Astrocyte (in vitro differentiated cells and primary cell): ENCODE measurements around the gene SULF2. TPM values are rescaled to one million over a fixed set of nuclear protein-coding genes. Genes with fewer than 3 reads are reported as not detected.

Experiments
- DNase-seq: peaks from one replicate; pipeline ENCODE4 v3.0.0-alpha.2; 2010; ENCODE audit warnings: low read depth
- FAIRE-seq: peaks from 2 replicates; lab custom pipeline; 2011; peaks lifted over from hg19 to GRCh38; lab: Jason Lieb, UNC
- H2AFZ ChIP-seq: 2 replicates; pipeline ENCODE4 v1.6.0; 2012; ENCODE audit warnings: low read depth, low read length, inconsistent platforms
- H3K27ac ChIP-seq: 2 replicates; pipeline ENCODE4 v1.5.1; 2011; ENCODE audit warnings: low read depth, low read length, inconsistent platforms
- H3K27me3 ChIP-seq: 2 replicates; pipeline ENCODE4 v1.6.0; 2011; ENCODE audit warnings: low read length, inconsistent platforms; ENCODE audit not compliant: insufficient read depth
- H3K36me3 ChIP-seq: 2 replicates; pipeline ENCODE4 v1.5.1; 2011; ENCODE audit warnings: low read length, inconsistent platforms; ENCODE audit not compliant: insufficient read depth
- H3K4me1 ChIP-seq: 2 replicates; pipeline ENCODE4 v1.5.1; 2011; ENCODE audit warnings: low read length, inconsistent platforms; ENCODE audit not compliant: insufficient read depth
- H3K4me2 ChIP-seq: 2 replicates; pipeline ENCODE4 v1.6.0; 2012; ENCODE audit warnings: low read length, inconsistent platforms
- H3K4me3 ChIP-seq: 2 replicates; pipeline ENCODE4 v1.5.1; 2011; ENCODE audit warnings: low read depth, mild to moderate bottlenecking, low read length, inconsistent platforms; ENCODE audit not compliant: insufficient read depth
- H3K79me2 ChIP-seq: 2 replicates; pipeline ENCODE4 v1.6.0; 2012; ENCODE audit warnings: mild to moderate bottlenecking, low read length, inconsistent platforms; ENCODE audit not compliant: insufficient read depth
- H3K9ac ChIP-seq: 2 replicates; pipeline ENCODE4 v1.6.0; 2012; ENCODE audit warnings: mild to moderate bottlenecking, low read length, inconsistent platforms
- H3K9me3 ChIP-seq: 2 replicates; pipeline ENCODE4 v1.5.1; 2012; ENCODE audit warnings: low read depth, mild to moderate bottlenecking, low read length, inconsistent platforms; ENCODE audit not compliant: insufficient read depth
- H4K20me1 ChIP-seq: 2 replicates; pipeline ENCODE4 v1.6.0; 2012; ENCODE audit warnings: low read length, inconsistent platforms; ENCODE audit not compliant: insufficient read depth
- H3K27ac Mint-ChIP-seq: one replicate; pipeline ENCODE4 v1.8.0; 2021; ENCODE audit warnings: mild to moderate bottlenecking, mixed read lengths; ENCODE audit not compliant: unreplicated experiment
- H3K27me3 Mint-ChIP-seq: one replicate; pipeline ENCODE4 v1.8.0; 2021; ENCODE audit warnings: low read depth, mixed read lengths; ENCODE audit not compliant: unreplicated experiment
- H3K36me3 Mint-ChIP-seq: one replicate; pipeline ENCODE4 v1.8.0; 2021; ENCODE audit warnings: low read depth, mixed read lengths; ENCODE audit not compliant: unreplicated experiment
- H3K4me1 Mint-ChIP-seq: one replicate; pipeline ENCODE4 v1.8.0; 2021; ENCODE audit warnings: low read depth, mixed read lengths; ENCODE audit not compliant: unreplicated experiment
- H3K4me3 Mint-ChIP-seq: one replicate; pipeline ENCODE4 v1.8.0; 2021; ENCODE audit warnings: mild to moderate bottlenecking, moderate library complexity, mixed read lengths; ENCODE audit not compliant: unreplicated experiment
- H3K9me3 Mint-ChIP-seq: one replicate; pipeline ENCODE4 v1.8.0; 2021; ENCODE audit warnings: mild to moderate bottlenecking, mixed read lengths; ENCODE audit not compliant: unreplicated experiment
- EZH2 ChIP-seq: IDR thresholded peaks from 2 replicates; pipeline ENCODE4 v1.6.1; 2012; ENCODE audit warnings: mild to moderate bottlenecking, low read length, inconsistent platforms; ENCODE audit not compliant: insufficient read depth
- total RNA-seq: library from RNA; stranded (reverse); gene quantifications from 2 replicates; pipeline ENCODE4 v1.2.1, GENCODE V29; 2021
- TF ChIP-seq, protein P1 (sequence below): IDR thresholded peaks from 2 replicates; pipeline ENCODE4 v1.5.1; 2011; ENCODE audit warnings: low read depth, mild to moderate bottlenecking, inconsistent platforms, low read length, moderate library complexity; ENCODE audit not compliant: insufficient read depth

SULF2 gene
- total RNA-seq, 1 donor from 2014 or later: 139 TPM

DNA sequence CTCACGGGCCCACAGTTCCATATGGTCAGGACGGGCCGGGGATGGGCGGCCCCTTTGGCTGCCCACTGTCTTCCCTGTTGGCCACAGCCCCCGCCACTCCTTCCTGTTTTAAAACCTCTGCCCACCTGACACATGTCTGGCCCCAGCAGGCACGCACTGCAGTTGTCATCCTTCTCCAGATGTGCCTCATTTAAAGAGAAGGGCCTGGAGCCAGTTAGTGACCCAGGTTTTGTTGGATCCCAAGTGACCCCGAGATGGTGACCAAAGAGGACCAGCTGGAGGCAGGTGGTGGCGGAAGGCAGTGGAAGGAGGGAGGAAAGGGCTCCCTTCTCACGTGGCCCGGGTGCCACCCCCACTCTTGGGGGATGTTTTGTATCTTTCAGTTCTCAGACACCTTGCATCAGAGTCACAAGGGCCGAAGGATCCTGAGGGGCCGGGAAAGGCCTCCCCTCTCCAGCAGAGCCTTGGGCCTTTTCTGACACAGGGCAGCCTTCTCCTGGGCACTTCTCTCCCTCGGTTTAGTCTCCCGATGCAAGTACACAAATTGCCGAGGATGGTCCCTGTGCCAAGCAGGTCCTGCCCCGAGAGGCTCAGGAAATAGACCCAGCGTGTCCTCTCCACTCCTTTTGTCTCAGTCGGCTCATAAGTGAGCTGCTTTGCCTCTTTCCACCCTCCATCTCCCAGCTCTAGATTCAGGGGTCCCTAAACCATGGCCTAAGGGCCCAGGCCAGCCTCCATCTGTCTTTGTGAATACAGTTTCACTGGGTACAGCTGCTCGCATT lies 117.6 kb downstream of the SULF2 start:
- Histone ChIP-seq H2AFZ (no peak overlapping the region), H3K4me2 (no peak overlapping the region), H3K9me3 (no peaks in the 10 kb centered on the region), H4K20me1 (peaks cover 12% of the 10 kb centered on the region), H3K27me3 (no peaks in the 10 kb centered on the region), H3K79me2 (no peaks in the 10 kb centered on the region), H3K27ac (no peak overlapping the region), H3K9ac (no peak overlapping the region), H3K36me3 (no peaks in the 10 kb centered on the region), H3K4me3 (no peak overlapping the region), H3K4me1 (no peaks in the 10 kb centered on the region)
- Mint-ChIP-seq H3K27me3 (peaks cover 3% of the 10 kb centered on the region), H3K9me3 (no peaks in the 10 kb centered on the region), H3K4me3 (no peak overlapping the region), H3K27ac (no peak overlapping the region), H3K36me3 (peaks cover 11% of the 10 kb centered on the region), H3K4me1 (peaks cover 1% of the 10 kb centered on the region)
- TF ChIP-seq EZH2: no peak
- TF ChIP-seq, protein P1, sequence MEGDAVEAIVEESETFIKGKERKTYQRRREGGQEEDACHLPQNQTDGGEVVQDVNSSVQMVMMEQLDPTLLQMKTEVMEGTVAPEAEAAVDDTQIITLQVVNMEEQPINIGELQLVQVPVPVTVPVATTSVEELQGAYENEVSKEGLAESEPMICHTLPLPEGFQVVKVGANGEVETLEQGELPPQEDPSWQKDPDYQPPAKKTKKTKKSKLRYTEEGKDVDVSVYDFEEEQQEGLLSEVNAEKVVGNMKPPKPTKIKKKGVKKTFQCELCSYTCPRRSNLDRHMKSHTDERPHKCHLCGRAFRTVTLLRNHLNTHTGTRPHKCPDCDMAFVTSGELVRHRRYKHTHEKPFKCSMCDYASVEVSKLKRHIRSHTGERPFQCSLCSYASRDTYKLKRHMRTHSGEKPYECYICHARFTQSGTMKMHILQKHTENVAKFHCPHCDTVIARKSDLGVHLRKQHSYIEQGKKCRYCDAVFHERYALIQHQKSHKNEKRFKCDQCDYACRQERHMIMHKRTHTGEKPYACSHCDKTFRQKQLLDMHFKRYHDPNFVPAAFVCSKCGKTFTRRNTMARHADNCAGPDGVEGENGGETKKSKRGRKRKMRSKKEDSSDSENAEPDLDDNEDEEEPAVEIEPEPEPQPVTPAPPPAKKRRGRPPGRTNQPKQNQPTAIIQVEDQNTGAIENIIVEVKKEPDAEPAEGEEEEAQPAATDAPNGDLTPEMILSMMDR: no peak
- no peak for DNase-seq
- FAIRE-seq: no peak

DNA sequence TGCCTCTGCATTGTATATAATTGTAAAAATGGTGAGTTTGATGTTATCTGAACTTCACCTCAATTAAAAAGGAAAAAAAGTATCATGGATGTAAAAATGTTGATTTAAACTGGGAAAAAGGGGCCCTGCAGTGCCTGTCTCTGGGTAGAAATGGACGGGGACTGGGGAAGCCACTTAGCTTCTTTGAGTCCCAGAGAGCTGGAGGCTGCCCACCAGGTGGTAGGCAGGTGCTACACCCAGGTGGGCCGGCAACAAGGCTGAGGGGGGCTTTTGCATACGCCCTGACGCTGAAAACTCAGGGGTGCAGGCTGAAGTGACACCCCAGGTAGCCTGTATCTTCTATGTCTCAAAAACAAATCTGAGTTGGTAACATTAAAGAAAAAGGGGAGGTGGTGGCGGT lies 118.2 kb downstream of the SULF2 start:
- FAIRE-seq: no peak
- H3K9me3 Mint-ChIP-seq: no peaks in the 10 kb centered on the region
- peaks cover 1% of the 10 kb centered on the region for H3K4me1 Mint-ChIP-seq
- H3K4me1 ChIP-seq: no peaks in the 10 kb centered on the region
- no peak overlapping the region for H3K9ac ChIP-seq
- no peak overlapping the region for H3K4me2 ChIP-seq
- no peak for DNase-seq
- TF ChIP-seq EZH2: no peak
- TF ChIP-seq, protein P1: no peak
- H3K4me3 ChIP-seq: no peak overlapping the region
- H3K79me2 ChIP-seq: no peaks in the 10 kb centered on the region
- no peaks in the 10 kb centered on the region for H3K36me3 ChIP-seq
- no peak overlapping the region for H3K27ac Mint-ChIP-seq
- no peak overlapping the region for H3K27ac ChIP-seq
- H4K20me1 ChIP-seq: peaks cover 13% of the 10 kb centered on the region
- H3K27me3 ChIP-seq: no peaks in the 10 kb centered on the region
- peaks cover 3% of the 10 kb centered on the region for H3K27me3 Mint-ChIP-seq
- peaks cover 11% of the 10 kb centered on the region for H3K36me3 Mint-ChIP-seq
- no peaks in the 10 kb centered on the region for H3K9me3 ChIP-seq
- H3K4me3 Mint-ChIP-seq: no peak overlapping the region
- no peak overlapping the region for H2AFZ ChIP-seq

DNA sequence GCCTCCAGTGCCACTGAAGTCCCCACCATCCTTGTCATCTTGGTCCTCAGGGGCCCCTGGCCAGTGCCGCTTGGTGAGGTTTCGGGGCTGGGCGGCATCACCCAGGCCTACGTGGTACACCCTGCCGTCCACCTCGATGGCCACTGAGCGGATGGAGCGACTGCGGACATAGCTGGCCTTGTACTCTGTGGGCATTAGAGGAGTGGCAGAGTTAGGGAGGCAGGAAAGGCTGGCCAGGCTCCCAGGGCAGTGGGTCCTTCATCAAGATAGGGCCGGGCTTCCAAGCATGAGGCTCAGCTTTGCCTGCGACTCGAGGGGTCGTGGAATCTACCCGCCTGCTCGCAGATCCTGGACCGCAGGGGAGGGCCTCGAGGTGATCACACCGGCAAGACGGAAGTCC lies 119.0 kb downstream of the SULF2 start:
- Mint-ChIP-seq H3K27ac (no peak overlapping the region), H3K4me1 (peaks cover 1% of the 10 kb centered on the region), H3K36me3 (peaks cover 11% of the 10 kb centered on the region), H3K27me3 (peaks cover 3% of the 10 kb centered on the region), H3K4me3 (no peak overlapping the region), H3K9me3 (no peaks in the 10 kb centered on the region)
- FAIRE-seq (no peak), DNase-seq (no peak)
- Histone ChIP-seq H3K4me3 (no peak overlapping the region), H3K79me2 (no peaks in the 10 kb centered on the region), H4K20me1 (peaks cover 13% of the 10 kb centered on the region), H3K4me2 (no peak overlapping the region), H3K27me3 (no peaks in the 10 kb centered on the region), H3K9ac (no peak overlapping the region), H3K9me3 (no peaks in the 10 kb centered on the region), H3K27ac (no peak overlapping the region), H3K4me1 (no peaks in the 10 kb centered on the region), H2AFZ (no peak overlapping the region), H3K36me3 (no peaks in the 10 kb centered on the region)
- TF ChIP-seq, protein P1: no peak
- no peak for TF ChIP-seq EZH2
